NCI-H2196 treated with DMSO at 0.1 percent for 48 hours (cell line): ENCODE measurements around the gene SCRN3.
"Not testable (repeated sequence)": the region's sequence is repeated elsewhere in the genome, so short reads cannot be mapped to it uniquely, and the experiment has no call there.

Experiments
- DNase-seq: peaks from one replicate; lab custom pipeline; 2025; ENCODE audit not compliant: unreplicated experiment; lab: John Stamatoyannopoulos, UW

SCRN3 gene

GRCh38 chr2:174403628-174404027, 8.1 kb downstream of the SCRN3 start:
- DNase-seq: no peak

- not testable (repeated sequence) for DNase-seq
Observed at GRCh38 chr2:174410039-174410438, 14.5 kb downstream of the SCRN3 start.

- no peak for DNase-seq
Observed at GRCh38 chr2:174412256-174412655, 16.7 kb downstream of the SCRN3 start.

- DNase-seq: no peak
Observed at GRCh38 chr2:174428214-174428613, 32.7 kb downstream of the SCRN3 start.

GRCh38 chr2:174430066-174430465, 34.5 kb downstream of the SCRN3 start:
- no peak for DNase-seq

GRCh38 chr2:174431902-174432301, 36.4 kb downstream of the SCRN3 start:
- DNase-seq: no peak

GRCh38 chr2:174436351-174436750, 40.8 kb downstream of the SCRN3 start:
- no peak for DNase-seq

- no peak for DNase-seq
Observed at GRCh38 chr2:174438146-174438886, 42.8 kb downstream of the SCRN3 start.

GRCh38 chr2:174439323-174439722, 43.8 kb downstream of the SCRN3 start:
- DNase-seq: no peak

- DNase-seq: no peak
Observed at GRCh38 chr2:174439950-174440349, 44.4 kb downstream of the SCRN3 start.

GRCh38 chr2:174442546-174443510, 47.3 kb downstream of the SCRN3 start:
- DNase-seq: no peak

- DNase-seq: no peak
Observed at GRCh38 chr2:174444761-174445160, 49.2 kb downstream of the SCRN3 start.

GRCh38 chr2:174445248-174445647, 49.7 kb downstream of the SCRN3 start:
- DNase-seq: no peak

GRCh38 chr2:174446531-174446930, 51.0 kb downstream of the SCRN3 start:
- no peak for DNase-seq

- DNase-seq: no peak
Observed at GRCh38 chr2:174449033-174449432, 53.5 kb downstream of the SCRN3 start.

- DNase-seq: no peak
Observed at GRCh38 chr2:174450021-174450816, 54.7 kb downstream of the SCRN3 start.

- no peak for DNase-seq
Observed at GRCh38 chr2:174454566-174454965, 59.0 kb downstream of the SCRN3 start.

- DNase-seq: no peak
Observed at GRCh38 chr2:174461221-174461620, 65.7 kb downstream of the SCRN3 start.

- DNase-seq: no peak
Observed at GRCh38 chr2:174465327-174465726, 69.8 kb downstream of the SCRN3 start.

GRCh38 chr2:174473796-174474195, 78.3 kb downstream of the SCRN3 start:
- DNase-seq: no peak

GRCh38 chr2:174477759-174478158, 82.2 kb downstream of the SCRN3 start:
- DNase-seq: no peak
